Coronary artery (tissue), 2 donors: Measurements from ENCODE around the gene MICB.

ENCODE experiments used
- DNase-seq: peaks from one replicate; pipeline ENCODE4 v3.0.0-alpha.2; 2017; ENCODE audit warnings: low spot score
- H3K27ac ChIP-seq, 2 donors: fragments of 200-600 bp; sonication (generic); one replicate each; pipeline ENCODE4 v1.5.1; 2016 to 2019
- H3K4me3 ChIP-seq: fragments of 200-600 bp; sonication (generic); 2 replicates; pipeline ENCODE4 v1.5.1; 2016; ENCODE audit warnings: mild to moderate bottlenecking, moderate library complexity
- TF ChIP-seq, protein P1 (sequence below): fragments of 200-600 bp; sonication (generic); IDR thresholded peaks from one replicate; pipeline ENCODE4 v1.5.1; 2019; ENCODE audit warnings: antibody characterized with exemption

MICB gene

DNA sequence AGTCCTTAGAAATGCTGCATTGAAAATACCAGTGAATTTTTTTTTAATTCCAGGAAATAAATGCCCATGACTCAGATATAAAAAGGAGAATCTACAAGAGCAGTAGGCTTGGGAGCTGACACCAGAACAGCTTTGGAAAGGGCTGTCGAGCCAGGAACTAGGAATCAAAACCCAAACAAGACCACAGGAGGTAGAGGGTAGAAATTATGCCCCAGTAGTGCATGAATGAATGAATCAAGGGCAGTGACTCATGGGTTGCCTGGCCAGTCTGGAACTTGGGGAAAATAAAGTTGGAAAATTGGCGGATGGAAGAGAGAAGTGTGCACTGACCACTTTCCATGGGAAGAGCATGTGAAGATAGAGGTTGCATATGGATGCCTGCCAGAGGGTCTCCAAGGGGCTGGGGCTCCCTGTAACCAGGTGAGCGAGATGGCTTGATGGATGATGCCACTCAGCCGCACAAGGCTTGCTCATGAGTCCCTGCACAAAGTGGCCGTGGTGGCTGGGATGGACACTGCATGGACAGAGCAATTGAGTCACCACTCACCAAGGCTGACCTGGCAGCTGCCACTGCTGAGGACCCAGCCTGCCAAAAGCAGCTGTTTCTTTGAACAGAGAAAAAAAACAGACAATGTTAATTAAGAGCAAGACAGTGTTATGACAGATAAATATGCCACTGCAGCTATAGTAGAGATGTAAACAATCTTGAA is 15.7 kb downstream of the MICB start:
- Histone ChIP-seq H3K27ac (no peak overlapping the region), H3K4me3 (no peak overlapping the region)
- DNase-seq = no peak
- TF ChIP-seq, protein P1, sequence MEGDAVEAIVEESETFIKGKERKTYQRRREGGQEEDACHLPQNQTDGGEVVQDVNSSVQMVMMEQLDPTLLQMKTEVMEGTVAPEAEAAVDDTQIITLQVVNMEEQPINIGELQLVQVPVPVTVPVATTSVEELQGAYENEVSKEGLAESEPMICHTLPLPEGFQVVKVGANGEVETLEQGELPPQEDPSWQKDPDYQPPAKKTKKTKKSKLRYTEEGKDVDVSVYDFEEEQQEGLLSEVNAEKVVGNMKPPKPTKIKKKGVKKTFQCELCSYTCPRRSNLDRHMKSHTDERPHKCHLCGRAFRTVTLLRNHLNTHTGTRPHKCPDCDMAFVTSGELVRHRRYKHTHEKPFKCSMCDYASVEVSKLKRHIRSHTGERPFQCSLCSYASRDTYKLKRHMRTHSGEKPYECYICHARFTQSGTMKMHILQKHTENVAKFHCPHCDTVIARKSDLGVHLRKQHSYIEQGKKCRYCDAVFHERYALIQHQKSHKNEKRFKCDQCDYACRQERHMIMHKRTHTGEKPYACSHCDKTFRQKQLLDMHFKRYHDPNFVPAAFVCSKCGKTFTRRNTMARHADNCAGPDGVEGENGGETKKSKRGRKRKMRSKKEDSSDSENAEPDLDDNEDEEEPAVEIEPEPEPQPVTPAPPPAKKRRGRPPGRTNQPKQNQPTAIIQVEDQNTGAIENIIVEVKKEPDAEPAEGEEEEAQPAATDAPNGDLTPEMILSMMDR = no peak

DNA sequence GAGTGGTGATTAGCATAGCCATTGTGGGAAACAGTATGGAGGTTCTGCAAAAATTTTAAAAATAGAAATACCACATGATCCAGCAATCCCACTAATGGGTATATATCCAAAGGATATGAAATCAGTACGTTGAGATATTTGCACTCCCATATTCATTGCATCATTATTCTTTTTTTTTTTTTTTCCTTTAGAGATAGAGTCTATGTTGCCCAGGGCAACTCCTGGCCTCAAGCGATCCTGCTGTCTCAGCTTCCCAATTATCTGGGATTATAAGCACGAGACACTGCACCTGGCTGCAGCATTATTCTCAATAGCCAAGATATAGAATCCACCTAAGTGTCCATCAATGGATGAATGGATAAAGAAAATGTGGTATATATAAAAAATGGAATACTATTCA is 23.9 kb downstream of the MICB start:
- Histone ChIP-seq H3K27ac (no peak overlapping the region), H3K4me3 (no peak overlapping the region)
- no peak for DNase-seq
- TF ChIP-seq, protein P1 = no peak

DNA sequence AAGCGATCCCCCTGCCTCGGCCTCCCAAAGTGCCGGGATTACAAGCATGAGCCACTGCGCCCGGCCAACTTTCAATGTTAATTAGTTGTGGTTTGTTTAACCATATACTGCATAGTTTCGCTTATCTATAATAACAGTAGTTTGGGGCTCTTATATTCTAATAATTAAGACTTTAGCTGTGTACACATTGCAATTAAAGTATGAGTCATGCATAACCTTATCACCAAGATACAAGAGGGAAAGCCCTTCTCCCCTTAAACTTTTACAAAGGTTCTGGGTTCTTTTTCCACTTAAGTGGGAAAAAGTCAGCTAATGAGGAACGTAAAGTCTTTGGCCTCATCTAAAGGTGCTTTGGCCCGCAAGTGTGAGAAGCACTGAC is 27.6 kb downstream of the MICB start:
- H3K4me3 ChIP-seq = no peak overlapping the region
- TF ChIP-seq, protein P1 = no peak
- no peak overlapping the region for H3K27ac ChIP-seq
- no peak for DNase-seq

DNA sequence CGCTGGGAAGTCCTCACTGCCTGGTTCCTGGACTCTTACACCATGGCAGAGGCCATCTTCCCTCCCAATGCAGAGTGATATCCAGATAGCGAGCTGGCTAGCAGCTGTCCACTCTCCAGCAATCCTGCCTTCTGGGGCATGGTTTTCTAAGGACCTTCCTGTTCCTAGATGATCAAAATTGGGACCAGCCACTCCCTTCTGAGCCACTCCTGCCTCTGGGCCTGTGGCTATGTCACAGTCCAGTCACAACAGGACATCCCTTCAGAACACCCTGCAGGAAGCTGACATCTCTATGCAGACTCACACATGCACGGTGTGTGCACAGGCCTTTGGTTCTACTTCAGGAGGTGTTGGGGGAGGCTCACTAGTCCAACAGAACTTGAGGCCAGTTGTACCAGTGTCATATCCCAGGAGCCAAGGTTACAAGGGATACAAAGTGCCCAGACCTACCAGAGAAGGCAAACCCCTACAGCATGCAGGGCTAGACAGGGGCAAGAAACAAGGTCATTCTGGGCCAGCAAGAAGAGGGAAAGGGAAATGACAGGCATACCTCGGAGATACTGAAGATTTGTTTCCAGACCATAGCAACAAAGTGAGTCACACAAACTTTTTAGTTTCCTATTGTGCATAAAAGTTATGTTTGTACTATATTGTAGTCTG is 28.1 kb downstream of the MICB start:
- TF ChIP-seq, protein P1 = no peak
- Histone ChIP-seq H3K27ac (no peak overlapping the region), H3K4me3 (no peak overlapping the region)
- no peak for DNase-seq

DNA sequence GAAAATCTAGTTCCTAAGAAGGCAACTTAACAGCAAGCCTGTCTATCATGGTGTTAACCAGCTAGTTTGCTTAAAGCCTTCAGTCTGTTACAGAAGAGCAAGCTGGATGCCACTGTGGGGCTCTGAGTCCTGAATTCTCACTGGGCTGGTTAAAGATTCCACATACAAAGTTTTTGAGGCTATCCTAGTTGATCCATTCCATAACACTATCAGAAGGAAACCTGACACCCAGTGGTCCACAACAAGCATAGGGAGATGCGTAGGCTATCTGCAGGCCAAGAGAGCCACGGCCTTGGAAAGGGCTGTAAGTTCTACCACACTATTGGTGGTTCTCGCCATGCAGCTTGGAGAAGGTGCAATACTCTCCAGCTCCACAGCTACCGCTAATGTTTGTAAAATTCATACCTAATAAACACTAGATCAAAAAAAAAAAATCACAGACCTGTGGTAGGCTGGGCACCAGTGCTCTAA is 30.4 kb downstream of the MICB start:
- TF ChIP-seq, protein P1 = no peak

DNA sequence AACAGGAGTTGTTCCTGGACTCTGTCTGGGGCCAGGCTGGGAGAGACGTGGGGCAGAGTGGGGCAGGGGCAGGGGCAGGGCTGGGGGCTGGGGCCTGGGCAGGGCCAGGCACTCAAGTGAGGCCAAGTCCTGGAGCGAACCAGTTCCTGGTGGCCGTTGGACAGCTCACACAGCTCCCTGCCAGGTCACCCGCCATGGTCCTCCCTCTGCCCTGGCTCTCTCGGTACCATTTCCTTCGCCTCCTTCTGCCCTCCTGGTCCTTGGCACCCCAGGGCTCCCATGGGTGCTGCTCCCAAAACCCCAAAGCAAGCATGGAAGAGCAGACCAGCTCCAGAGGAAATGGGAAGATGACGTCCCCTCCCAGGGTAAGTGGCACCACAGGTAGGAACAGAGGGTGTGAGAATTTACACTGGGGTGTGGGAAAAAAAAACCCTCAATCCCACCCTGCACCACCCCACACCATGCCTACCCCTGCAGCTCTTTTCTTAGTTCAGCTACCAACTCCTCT is 30.9 kb downstream of the MICB start, which contains the start of gene MCCD1:
Gene MCCD1 (plus strand): TSS at position 142 of the 508 bp plus-strand sequence. CDS start 53 bp downstream, at position 195.
- Histone ChIP-seq H3K27ac (no peak within 1 kb of the TSS), H3K4me3 (no peak within 1 kb of the TSS)
- DNase-seq = no peak
- TF ChIP-seq, protein P1 = no peak

More for the DNA sequence above, 30.4 kb downstream of the MICB start:
- Histone ChIP-seq H3K4me3 (no peak overlapping the region), H3K27ac (no peak overlapping the region)
- no peak for DNase-seq
